GM23248 (cell line): ENCODE data around the gene ZNF35. TPM values are rescaled to one million over a fixed set of nuclear protein-coding genes. Genes with fewer than 3 reads are reported as not detected.
A peak's percentile ranks its signal among the peaks of the same experiment; 100 is the strongest.

ENCODE experiments used
- DNase-seq: peaks from one replicate; pipeline ENCODE4 v3.0.0-alpha.2; 2015
- H2AFZ ChIP-seq: fragments of 200-600 bp; sonication (generic); 2 replicates; pipeline ENCODE4 v1.6.1; 2016; ENCODE audit warnings: antibody characterized with exemption
- H3F3A ChIP-seq: fragments of 200-600 bp; sonication (generic); 2 replicates; pipeline ENCODE4 v1.6.1; 2016; ENCODE audit warnings: mild to moderate bottlenecking, antibody characterized with exemption, mixed run types; ENCODE audit not compliant: insufficient read depth
- H3K27ac ChIP-seq: fragments of 200-600 bp; sonication (generic); 2 replicates; pipeline ENCODE4 v1.5.1; 2016; ENCODE audit warnings: mild to moderate bottlenecking
- H3K27me3 ChIP-seq: fragments of 200-600 bp; sonication (generic); replicated peaks from 2 replicates; pipeline ENCODE4 v1.6.1; 2016; ENCODE audit warnings: mild to moderate bottlenecking; ENCODE audit not compliant: insufficient read depth
- H3K36me3 ChIP-seq: fragments of 200-600 bp; sonication (generic); 2 replicates; pipeline ENCODE4 v1.6.1; 2016; ENCODE audit warnings: low read depth, mild to moderate bottlenecking
- H3K4me1 ChIP-seq: fragments of 200-600 bp; sonication (generic); 2 replicates; pipeline ENCODE4 v1.6.1; 2016; ENCODE audit warnings: mild to moderate bottlenecking; ENCODE audit not compliant: insufficient read depth
- H3K4me2 ChIP-seq: fragments of 200-600 bp; sonication (generic); one replicate; pipeline ENCODE4 v1.6.1; 2016; ENCODE audit warnings: mild to moderate bottlenecking; ENCODE audit not compliant: unreplicated experiment
- H3K4me3 ChIP-seq: fragments of 200-600 bp; sonication (generic); 2 replicates; pipeline ENCODE4 v1.5.1; 2016; ENCODE audit warnings: mild to moderate bottlenecking
- H3K79me2 ChIP-seq: fragments of 200-600 bp; sonication (generic); 2 replicates; pipeline ENCODE4 v1.6.1; 2016; ENCODE audit warnings: mild to moderate bottlenecking; ENCODE audit not compliant: insufficient read depth
- H3K9ac ChIP-seq: fragments of 200-600 bp; sonication (generic); 2 replicates; pipeline ENCODE4 v1.6.1; 2016; ENCODE audit warnings: mild to moderate bottlenecking
- H3K9me2 ChIP-seq: fragments of 200-600 bp; sonication (generic); 2 replicates; pipeline ENCODE4 v1.6.1; 2016; ENCODE audit warnings: mixed run types, mild to moderate bottlenecking, moderate library complexity; ENCODE audit not compliant: insufficient read depth
- H3K9me3 ChIP-seq: fragments of 200-600 bp; sonication (generic); one replicate; pipeline ENCODE4 v1.6.1; 2017; ENCODE audit warnings: low read depth
- H4K20me1 ChIP-seq: fragments of 200-600 bp; sonication (generic); 2 replicates; pipeline ENCODE4 v1.6.0; 2016; ENCODE audit not compliant: insufficient read depth
- EZH2 ChIP-seq: fragments of 200-600 bp; sonication (generic); IDR thresholded peaks from 2 replicates; pipeline ENCODE4 v1.6.1; 2018; ENCODE audit warnings: antibody characterized with exemption, mild to moderate bottlenecking; ENCODE audit not compliant: insufficient read depth, poor library complexity, severe bottlenecking
- EZH2phosphoT487 ChIP-seq: fragments of 200-600 bp; sonication (generic); IDR thresholded peaks from 2 replicates; pipeline ENCODE4 v1.6.1; 2018; ENCODE audit warnings: antibody characterized with exemption, moderate library complexity, mild to moderate bottlenecking, low read depth; ENCODE audit not compliant: insufficient read depth
- WGBS, 2 experiments: methylation state at CpG; one replicate each; pipeline ENCODE4 v1.1.6; 2015 to 2017; ENCODE audit warnings: low lambda C conversion rate in 2 of 2, low coverage in 1 of 2; ENCODE audit errors: missing lambda C conversion rate in 2 of 2; 5-methylcytosine and 5-hydroxymethylcytosine counted together
- in situ Hi-C: fragments of 300-500 bp; cut with MboI; formaldehyde crosslinking; loops from 2 replicates; pipeline ENCODE4 v1.15.0; 2020
- polyA plus RNA-seq: library from polyadenylated mRNA; unstranded; fragments of >200 nt; fragmentation: Nextera tagmentation; extraction: Ambion mirVana; gene quantifications from 2 replicates; pipeline ENCODE4 v1.2.1, GENCODE V29; 2016
- total RNA-seq: library from RNA; depleted of rRNA; stranded (reverse); fragments of >200 nt; shearing (Covaris generic); gene quantifications from 2 replicates; pipeline ENCODE4 v1.2.3, GENCODE V29; 2014

ZNF35 gene
- total and polyA plus RNA-seq, 2 experiments from 2014 or later, result 4.3 to 7.3 TPM

- H3K4me1 ChIP-seq, result no peaks in the 10 kb centered on the region
- H3K9me2 ChIP-seq, result no peaks in the 10 kb centered on the region
- no peak overlapping the region for H3K9ac ChIP-seq
- no peak overlapping the region for H3K27ac ChIP-seq
- no peaks in the 10 kb centered on the region for H3K9me3 ChIP-seq
- H3K4me3 ChIP-seq, result no peak overlapping the region
- H3K36me3 ChIP-seq, result no peaks in the 10 kb centered on the region
- WGBS, 2 experiments, result 29 to 38% methylated on average over 2 of the region's 2 CpGs
- in situ Hi-C loops, result no loop called here
- H3K4me2 ChIP-seq, result no peak overlapping the region
- no peak for DNase-seq
- no peaks in the 10 kb centered on the region for H3K79me2 ChIP-seq
- TF ChIP-seq EZH2, result no peak
- no peak for TF ChIP-seq EZH2phosphoT487
- H4K20me1 ChIP-seq, result no peaks in the 10 kb centered on the region
- no peaks in the 10 kb centered on the region for H3K27me3 ChIP-seq
- H2AFZ ChIP-seq, result no peak overlapping the region
- no peaks in the 10 kb centered on the region for H3F3A ChIP-seq
Measured at GRCh38 chr3:44674211-44674610, 25.7 kb downstream of the ZNF35 start.

DNA sequence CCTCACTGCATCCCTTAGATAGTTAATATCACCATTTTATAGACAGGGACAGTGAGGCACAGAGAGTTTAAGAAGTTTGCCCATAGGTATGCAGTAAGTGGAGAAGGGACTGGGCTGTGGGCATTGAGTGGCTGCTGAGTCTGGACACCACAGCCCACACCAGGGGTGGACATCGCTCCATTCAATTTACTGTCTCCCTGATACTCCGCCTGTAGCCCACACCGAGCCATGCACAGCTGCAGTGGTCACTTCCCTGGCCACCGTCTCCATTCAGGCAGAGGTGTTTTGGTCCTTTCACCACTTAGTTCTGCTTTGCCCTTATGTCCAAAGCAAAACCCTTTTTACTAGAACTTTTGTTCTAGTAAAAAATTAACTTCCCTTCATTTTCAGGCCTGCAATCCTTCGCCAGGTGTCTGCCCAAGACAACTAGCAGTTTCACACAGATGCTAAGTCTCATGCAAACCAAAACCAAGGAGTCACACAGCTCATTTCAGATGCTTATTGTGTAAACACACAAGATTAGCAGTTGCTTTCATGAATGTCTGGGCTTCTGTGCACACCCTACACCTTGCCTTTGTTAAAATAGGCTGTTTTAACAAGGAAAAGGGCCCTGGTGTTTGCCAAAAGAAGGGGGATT is 30.1 kb downstream of the ZNF35 start:
- no peaks in the 10 kb centered on the region for H3K27me3 ChIP-seq
- H3F3A ChIP-seq, result peaks cover 27% of the 10 kb centered on the region
- H3K9me2 ChIP-seq, result no peaks in the 10 kb centered on the region
- H3K4me2 ChIP-seq, result no peak overlapping the region
- no peak overlapping the region for H3K4me3 ChIP-seq
- no peaks in the 10 kb centered on the region for H3K36me3 ChIP-seq
- TF ChIP-seq EZH2 (no peak), EZH2phosphoT487 (no peak)
- H2AFZ ChIP-seq, result no peak overlapping the region
- no peak overlapping the region for H3K27ac ChIP-seq
- peaks cover 17% of the 10 kb centered on the region for H3K4me1 ChIP-seq
- peaks cover 4% of the 10 kb centered on the region; the same call in 1 of the 2 replicates for H3K79me2 ChIP-seq
- no peaks in the 10 kb centered on the region for H3K9me3 ChIP-seq
- in situ Hi-C loops, result no loop called here
- H4K20me1 ChIP-seq, result no peaks in the 10 kb centered on the region
- WGBS, 2 experiments, result 89 to 95% methylated on average over 5 of the region's 5 CpGs
- H3K9ac ChIP-seq, result no peak overlapping the region
- DNase-seq, result no peak

- Histone ChIP-seq H2AFZ (no peak overlapping the region), H3K9me2 (no peaks in the 10 kb centered on the region), H3K9ac (no peak overlapping the region), H3K27me3 (no peaks in the 10 kb centered on the region), H3K4me2 (no peak overlapping the region), H3F3A (peaks cover 27% of the 10 kb centered on the region), H3K4me3 (no peak overlapping the region), H3K4me1 (peaks cover 17% of the 10 kb centered on the region), H3K9me3 (no peaks in the 10 kb centered on the region), H4K20me1 (no peaks in the 10 kb centered on the region), H3K36me3 (no peaks in the 10 kb centered on the region), H3K27ac (no peak overlapping the region), H3K79me2 (peaks cover 10% of the 10 kb centered on the region; the same call in 1 of the 2 replicates)
- in situ Hi-C loops, result no loop called here
- TF ChIP-seq EZH2phosphoT487 (no peak), EZH2 (no peak)
- peak; percentile 27 for DNase-seq
- 92 to 93% methylated on average over 4 of the region's 4 CpGs for WGBS, 2 experiments
Measured at GRCh38 chr3:44680921-44681455, 32.5 kb downstream of the ZNF35 start.

DNA sequence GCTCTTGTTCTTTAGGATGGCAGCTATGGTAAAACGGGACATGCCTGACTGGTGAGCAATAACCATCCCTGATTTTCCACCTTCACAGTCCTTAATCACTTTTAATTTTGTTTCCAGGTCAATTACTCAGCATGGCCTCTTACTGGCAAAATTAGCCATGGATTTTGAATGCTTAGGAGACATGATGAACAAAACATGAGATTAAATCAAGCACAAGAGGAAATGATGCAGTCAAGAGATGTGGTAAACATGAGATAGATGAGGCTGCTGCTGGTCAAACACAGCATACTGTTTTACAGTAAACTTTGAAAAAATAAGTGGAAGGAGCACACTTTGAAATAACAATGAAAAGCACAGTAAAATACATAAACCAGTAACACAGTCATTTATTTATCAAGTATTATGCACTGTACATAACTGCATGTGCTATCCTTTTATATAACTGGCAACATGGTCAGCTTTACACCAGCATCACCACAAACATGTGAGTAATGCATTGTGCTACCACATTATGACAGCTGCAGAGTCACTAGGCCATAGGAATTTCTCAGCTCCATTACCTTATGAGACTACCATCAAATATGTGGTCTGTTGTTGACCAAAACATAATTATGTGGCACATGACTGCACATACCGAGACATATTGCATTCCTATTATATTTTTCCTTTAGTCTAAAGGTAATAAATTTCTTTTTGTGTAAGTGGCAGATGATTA is 33.8 kb downstream of the ZNF35 start:
- peak overlapping the region; percentile 23; the same call in 1 of the 2 replicates for H3K9ac ChIP-seq
- H3K36me3 ChIP-seq, result no peaks in the 10 kb centered on the region
- WGBS, 2 experiments, result 40 to 41% methylated on average over 2 of the region's 2 CpGs
- DNase-seq, result peak; percentile 80
- H3K4me2 ChIP-seq, result peak overlapping the region; percentile 4
- no peaks in the 10 kb centered on the region for H4K20me1 ChIP-seq
- H3K9me2 ChIP-seq, result no peaks in the 10 kb centered on the region
- H3K9me3 ChIP-seq, result no peaks in the 10 kb centered on the region
- in situ Hi-C loops, result no loop called here
- no peaks in the 10 kb centered on the region for H3K27me3 ChIP-seq
- H2AFZ ChIP-seq, result no peak overlapping the region
- H3K27ac ChIP-seq, result peak overlapping the region; percentile 77
- H3K4me3 ChIP-seq, result no peak overlapping the region
- H3K4me1 ChIP-seq, result peaks cover 17% of the 10 kb centered on the region
- TF ChIP-seq EZH2phosphoT487, result 0 out of 2 replicates have a peak, but pooled peaks have one; percentile 68
- no peak for TF ChIP-seq EZH2
- H3F3A ChIP-seq, result peaks cover 27% of the 10 kb centered on the region
- peaks cover 10% of the 10 kb centered on the region; the same call in 1 of the 2 replicates for H3K79me2 ChIP-seq
